Fibroblast of lung (primary cell): Measurements from ENCODE around the gene CSF2. TPM values are rescaled to one million over a fixed set of nuclear protein-coding genes. Genes with fewer than 3 reads are reported as not detected.

Experiments
- DNase-seq, 2 donors: peaks; one replicate each; pipeline versions ENCODE4 v3.0.0 to v3.0.0-alpha.2; 2010; ENCODE audit warnings: low read depth in 2 of 2
- H2AFZ ChIP-seq: 2 replicates; pipeline ENCODE4 v1.5.1; 2012; ENCODE audit warnings: low read length, control low read depth, inconsistent platforms
- H3K27ac ChIP-seq: 2 replicates; pipeline ENCODE4 v1.5.1; 2011; ENCODE audit warnings: low read length, control low read depth; ENCODE audit not compliant: insufficient read depth
- H3K27me3 ChIP-seq: 2 replicates; pipeline ENCODE4 v1.5.1; 2011; ENCODE audit warnings: mild to moderate bottlenecking, low read length; ENCODE audit not compliant: control insufficient read depth, insufficient read depth
- H3K36me3 ChIP-seq: 2 replicates; pipeline ENCODE4 v1.5.1; 2011; ENCODE audit warnings: low read length; ENCODE audit not compliant: control insufficient read depth, insufficient read depth
- H3K4me1 ChIP-seq: 2 replicates; pipeline ENCODE4 v1.5.1; 2011; ENCODE audit warnings: low read length; ENCODE audit not compliant: control insufficient read depth, insufficient read depth; ENCODE audit errors: extremely low read depth
- H3K4me2 ChIP-seq: 2 replicates; pipeline ENCODE4 v1.5.1; 2011; ENCODE audit warnings: low read length, control low read depth; ENCODE audit not compliant: insufficient read depth; ENCODE audit errors: extremely low read depth
- H3K4me3 ChIP-seq, 4 experiments: fragments of 200-600 bp in 1 of 4; sonication (generic) in 1 of 4; replicated peaks in 1 of 4; 2 replicates each; pipeline ENCODE4 v1.5.1; 2011 to 2016; ENCODE audit warnings: low read length in 4 of 4, low read depth in 3 of 4, mild to moderate bottlenecking in 3 of 4, control low read depth in 2 of 4, inconsistent platforms in 1 of 4, mixed read lengths in 1 of 4; ENCODE audit not compliant: insufficient read depth in 1 of 4; ENCODE audit errors: control extremely low read depth in 1 of 4
- H3K79me2 ChIP-seq: 2 replicates; pipeline ENCODE4 v1.5.1; 2012; ENCODE audit warnings: mild to moderate bottlenecking, low read length, inconsistent platforms; ENCODE audit not compliant: control insufficient read depth, insufficient read depth
- H3K9ac ChIP-seq: 2 replicates; pipeline ENCODE4 v1.5.1; 2011; ENCODE audit warnings: mild to moderate bottlenecking, low read length, control low read depth; ENCODE audit not compliant: insufficient read depth
- H3K9me3 ChIP-seq: 2 replicates; pipeline ENCODE4 v1.5.1; 2012; ENCODE audit warnings: low read depth, low read length; ENCODE audit not compliant: control insufficient read depth, insufficient read depth
- H4K20me1 ChIP-seq: 2 replicates; pipeline ENCODE4 v1.5.1; 2011; ENCODE audit warnings: low read length; ENCODE audit not compliant: control insufficient read depth, insufficient read depth; ENCODE audit errors: extremely low read depth
- EZH2 ChIP-seq: IDR thresholded peaks from 2 replicates; pipeline ENCODE4 v1.5.1; 2012; ENCODE audit warnings: low read length, control low read depth, mild to moderate bottlenecking; ENCODE audit errors: missing control alignments
- polyA plus RNA-seq, 2 donors: library from polyadenylated mRNA; depleted of rRNA in 1 of 2; stranded (reverse) in 1 of 2; unstranded in 1 of 2; fragments of >200 nt; gene quantifications; 2 replicates each; pipeline ENCODE4 v1.2.1, GENCODE V29; 2011 to 2012; ENCODE audit warnings: missing spikeins in 1 of 2
- total RNA-seq: library from RNA; depleted of rRNA; stranded (reverse); fragments of >200 nt; gene quantifications from 2 replicates; pipeline ENCODE4 v1.2.1, GENCODE V29; 2014
- TF ChIP-seq, protein P1 (sequence below), 2 donors: IDR thresholded peaks in 1 of 2; conservative IDR thresholded peaks in 1 of 2; 1 replicate in 1 of 2; 2 replicates in 1 of 2; pipeline ENCODE4 v1.5.1; 2011 to 2012; ENCODE audit warnings: low read length in 2 of 2, control low read depth in 1 of 2, inconsistent platforms in 1 of 2, low read depth in 1 of 2, mild to moderate bottlenecking in 1 of 2

The CSF2 gene
- total and polyA plus RNA-seq, 2 donors (not counting 1 experiment from before 2014, with no cell fraction given): 0.09 to 0.66 TPM

DNA sequence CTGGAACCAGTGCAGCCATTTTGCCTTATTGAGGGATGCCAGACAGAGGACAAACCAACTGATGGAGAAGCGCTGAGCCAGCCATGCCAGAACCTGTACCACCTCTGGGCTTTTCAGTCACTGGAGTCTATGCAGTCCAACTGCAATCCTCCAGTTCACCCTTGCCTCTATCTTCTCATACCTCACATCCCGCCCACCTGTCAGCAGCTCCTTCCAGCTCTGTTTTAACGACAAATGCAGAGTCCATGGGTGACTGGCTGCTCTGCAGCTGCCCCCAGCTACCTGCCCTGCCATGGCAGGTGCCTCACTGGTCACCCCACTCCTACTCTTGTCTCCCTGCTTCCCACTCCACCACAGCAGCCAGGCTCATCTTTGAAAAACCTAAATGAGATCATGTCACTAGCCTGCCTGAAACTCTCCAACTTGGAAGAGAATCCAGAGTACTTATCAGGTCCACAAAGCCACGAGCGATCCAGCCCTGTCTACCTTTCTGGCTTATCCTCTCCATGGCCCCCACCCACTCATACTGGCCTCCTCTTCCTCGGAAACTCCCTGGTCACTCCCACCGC, 48.1 kb upstream of the CSF2 start:
- TF ChIP-seq, protein P1, sequence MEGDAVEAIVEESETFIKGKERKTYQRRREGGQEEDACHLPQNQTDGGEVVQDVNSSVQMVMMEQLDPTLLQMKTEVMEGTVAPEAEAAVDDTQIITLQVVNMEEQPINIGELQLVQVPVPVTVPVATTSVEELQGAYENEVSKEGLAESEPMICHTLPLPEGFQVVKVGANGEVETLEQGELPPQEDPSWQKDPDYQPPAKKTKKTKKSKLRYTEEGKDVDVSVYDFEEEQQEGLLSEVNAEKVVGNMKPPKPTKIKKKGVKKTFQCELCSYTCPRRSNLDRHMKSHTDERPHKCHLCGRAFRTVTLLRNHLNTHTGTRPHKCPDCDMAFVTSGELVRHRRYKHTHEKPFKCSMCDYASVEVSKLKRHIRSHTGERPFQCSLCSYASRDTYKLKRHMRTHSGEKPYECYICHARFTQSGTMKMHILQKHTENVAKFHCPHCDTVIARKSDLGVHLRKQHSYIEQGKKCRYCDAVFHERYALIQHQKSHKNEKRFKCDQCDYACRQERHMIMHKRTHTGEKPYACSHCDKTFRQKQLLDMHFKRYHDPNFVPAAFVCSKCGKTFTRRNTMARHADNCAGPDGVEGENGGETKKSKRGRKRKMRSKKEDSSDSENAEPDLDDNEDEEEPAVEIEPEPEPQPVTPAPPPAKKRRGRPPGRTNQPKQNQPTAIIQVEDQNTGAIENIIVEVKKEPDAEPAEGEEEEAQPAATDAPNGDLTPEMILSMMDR (conservative IDR thresholded peaks at IDR 0.05 in 1 of 2, IDR thresholded peaks at IDR 0.05 in 1 of 2; ENCODE audit: low read depth in 1 of 2, low read length in 2 of 2): no peak
- TF ChIP-seq EZH2: no peak
- H3K9ac ChIP-seq: no peak overlapping the region
- H3K9me3 ChIP-seq: no peaks in the 10 kb centered on the region
- H3K4me3 ChIP-seq: no peak overlapping the region
- H3K36me3 ChIP-seq: no peaks in the 10 kb centered on the region
- H3K79me2 ChIP-seq: no peaks in the 10 kb centered on the region
- no peaks in the 10 kb centered on the region for H3K4me1 ChIP-seq
- H3K4me2 ChIP-seq: no peak overlapping the region
- no peak overlapping the region for H2AFZ ChIP-seq
- no peak overlapping the region for H3K27ac ChIP-seq
- no peak for DNase-seq
- H3K27me3 ChIP-seq: peaks cover 14% of the 10 kb centered on the region
- no peaks in the 10 kb centered on the region for H4K20me1 ChIP-seq

DNA sequence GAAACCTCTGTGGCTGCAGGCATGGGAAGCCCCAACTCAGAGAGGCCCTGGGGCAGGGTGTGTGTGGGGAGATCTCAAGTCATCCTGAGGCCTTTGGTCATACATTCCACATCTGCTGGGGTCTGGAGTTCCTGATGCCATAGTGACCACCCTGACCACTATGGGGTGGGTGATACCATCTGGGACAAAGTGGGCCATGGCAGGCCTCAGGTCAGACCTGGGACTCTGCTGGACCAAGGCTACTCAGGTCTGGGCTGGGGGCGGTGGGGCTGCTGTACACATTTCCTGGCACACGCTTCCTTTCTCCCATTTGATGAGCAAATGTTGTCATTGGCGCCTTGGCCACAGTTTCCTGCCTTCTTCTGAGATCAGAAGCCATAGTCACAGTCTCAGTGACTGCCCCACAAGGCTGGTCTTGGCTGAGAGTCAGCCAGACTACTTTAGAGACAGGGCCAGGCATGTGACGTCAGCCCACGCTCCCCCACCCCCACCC, 47.0 kb upstream of the CSF2 start:
- H3K4me3 ChIP-seq: no peak overlapping the region
- no peaks in the 10 kb centered on the region for H3K79me2 ChIP-seq
- no peak overlapping the region for H3K9ac ChIP-seq
- H3K4me2 ChIP-seq: no peak overlapping the region
- H3K36me3 ChIP-seq: no peaks in the 10 kb centered on the region
- no peak overlapping the region for H3K27ac ChIP-seq
- no peak for TF ChIP-seq EZH2
- TF ChIP-seq, protein P1 (conservative IDR thresholded peaks at IDR 0.05 in 1 of 2, IDR thresholded peaks at IDR 0.05 in 1 of 2; ENCODE audit: low read depth in 1 of 2, low read length in 2 of 2): no peak
- peaks cover 13% of the 10 kb centered on the region for H3K27me3 ChIP-seq
- DNase-seq: no peak
- no peaks in the 10 kb centered on the region for H3K9me3 ChIP-seq
- no peaks in the 10 kb centered on the region for H3K4me1 ChIP-seq
- no peaks in the 10 kb centered on the region for H4K20me1 ChIP-seq
- no peak overlapping the region for H2AFZ ChIP-seq

DNA sequence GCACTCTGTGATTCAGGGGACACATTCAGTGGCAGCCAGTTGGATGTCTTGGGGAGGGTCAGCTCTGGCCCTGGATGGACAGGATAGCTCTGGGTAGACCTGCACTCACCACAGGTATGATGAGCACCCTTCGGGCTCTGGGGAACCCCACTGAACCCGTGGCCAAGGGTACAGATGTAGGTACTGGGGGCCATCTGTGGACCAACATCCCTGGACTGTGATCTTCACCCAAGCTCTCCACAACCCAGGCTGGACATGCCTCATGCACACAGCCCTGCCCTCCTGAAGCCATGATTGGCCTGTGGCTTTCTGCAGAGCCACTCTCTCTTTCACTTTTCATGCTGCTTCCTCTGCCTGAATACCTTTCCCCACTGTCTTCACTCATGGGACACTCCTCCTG, 46.6 kb upstream of the CSF2 start:
- Histone ChIP-seq H3K27me3 (peaks cover 16% of the 10 kb centered on the region), H3K36me3 (no peaks in the 10 kb centered on the region), H3K4me1 (no peaks in the 10 kb centered on the region), H2AFZ (no peak overlapping the region), H3K27ac (no peak overlapping the region), H3K9ac (no peak overlapping the region), H3K9me3 (no peaks in the 10 kb centered on the region), H3K4me3 (no peak overlapping the region), H3K4me2 (no peak overlapping the region), H3K79me2 (no peaks in the 10 kb centered on the region), H4K20me1 (no peaks in the 10 kb centered on the region)
- DNase-seq: no peak
- TF ChIP-seq, protein P1 (conservative IDR thresholded peaks at IDR 0.05 in 1 of 2, IDR thresholded peaks at IDR 0.05 in 1 of 2; ENCODE audit: low read depth in 1 of 2, low read length in 2 of 2): no peak
- TF ChIP-seq EZH2: no peak
